NOMO-1 treated with dmso at 0.1 percent for 144 hours (cell line): ENCODE results near the gene LTB4R2.
A peak's percentile ranks its signal among the peaks of the same experiment; 100 is the strongest.

Experiments used
- DNase-seq: peaks from one replicate; lab custom pipeline; 2025; ENCODE audit not compliant: unreplicated experiment; lab: John Stamatoyannopoulos, UW

LTB4R2 gene

GRCh38 chr14:24277071-24277470 lies 32.9 kb upstream of the LTB4R2 start:
- DNase-seq = no peak

GRCh38 chr14:24277606-24278321 lies 32.2 kb upstream of the LTB4R2 start:
- peak; percentile 82 for DNase-seq

GRCh38 chr14:24278424-24278823 lies 31.5 kb upstream of the LTB4R2 start:
- DNase-seq = no peak

GRCh38 chr14:24279301-24280186 lies 30.4 kb upstream of the LTB4R2 start:
- DNase-seq = no peak

GRCh38 chr14:24280797-24281460 lies 29.0 kb upstream of the LTB4R2 start:
- no peak for DNase-seq

- no peak for DNase-seq
These were observed 28.3 kb upstream of the LTB4R2 start for GRCh38 chr14:24281636-24282035.

GRCh38 chr14:24282736-24283135 lies 27.2 kb upstream of the LTB4R2 start:
- DNase-seq = no peak

- no peak for DNase-seq
These were observed 26.0 kb upstream of the LTB4R2 start for GRCh38 chr14:24283796-24284460.

- DNase-seq = no peak
These were observed 25.4 kb upstream of the LTB4R2 start for GRCh38 chr14:24284501-24285035.

- DNase-seq = no peak
These were observed 24.6 kb upstream of the LTB4R2 start for GRCh38 chr14:24285351-24285750.

GRCh38 chr14:24286996-24287395 lies 22.9 kb upstream of the LTB4R2 start:
- DNase-seq = no peak

GRCh38 chr14:24289649-24290280 lies 20.2 kb upstream of the LTB4R2 start:
- DNase-seq = no peak

GRCh38 chr14:24290746-24291145 lies 19.2 kb upstream of the LTB4R2 start:
- no peak for DNase-seq

- no peak for DNase-seq
These were observed 18.4 kb upstream of the LTB4R2 start for GRCh38 chr14:24291446-24292117.

GRCh38 chr14:24292118-24292807 lies 17.7 kb upstream of the LTB4R2 start:
- no peak for DNase-seq

GRCh38 chr14:24293525-24293924 lies 16.4 kb upstream of the LTB4R2 start:
- no peak for DNase-seq

- peak; percentile 42 for DNase-seq
These were observed 13.4 kb upstream of the LTB4R2 start for GRCh38 chr14:24296341-24297157.

GRCh38 chr14:24297190-24297964 lies 12.6 kb upstream of the LTB4R2 start:
- no peak for DNase-seq
